ENCODE results near the gene BGLAP.

The BGLAP gene

DNA sequence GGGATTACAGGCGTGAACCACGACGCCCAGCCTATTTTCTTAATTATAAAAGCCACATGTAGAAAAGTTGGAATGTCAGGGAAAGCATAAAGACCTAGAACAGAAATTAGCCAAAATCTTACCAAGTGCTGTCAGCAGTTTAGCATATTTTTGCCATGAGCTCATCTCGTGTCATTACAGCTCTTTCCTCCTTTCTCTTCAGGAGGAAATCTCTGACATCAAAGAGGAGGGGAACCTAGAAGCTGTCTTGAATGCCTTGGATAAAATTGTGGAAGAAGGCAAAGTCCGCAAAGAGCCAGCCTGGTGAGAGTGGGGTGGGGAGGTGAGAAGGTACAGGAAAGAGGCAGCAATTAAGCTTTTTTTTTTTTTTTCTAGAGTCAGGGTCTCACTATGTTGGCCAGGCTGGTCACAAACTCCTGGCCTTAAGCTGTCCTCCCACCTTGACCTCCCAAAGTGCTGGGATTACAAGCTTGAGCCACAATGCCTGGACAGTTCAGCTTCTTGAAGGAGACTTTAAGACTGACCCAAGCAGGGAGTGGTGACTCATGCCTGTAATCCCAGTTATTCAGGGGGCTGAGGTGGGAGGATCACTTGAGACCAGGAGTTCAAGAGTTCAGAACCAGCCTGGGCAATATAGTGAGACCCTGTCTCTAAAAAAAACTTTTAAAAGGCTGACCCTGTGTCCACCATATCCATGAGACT lies 8.4 kb upstream of the BGLAP start (continued):
- TF ChIP-seq ZNF366 (tag by site-specific recombination; conservative IDR thresholded peaks at IDR 0.05) = peak; percentile 35; the same call in 1 of the 2 replicates
- TF ChIP-seq ZNF658 (tag by site-specific recombination; IDR thresholded peaks at IDR 0.05) = no peak
- TF ChIP-seq, protein P1, sequence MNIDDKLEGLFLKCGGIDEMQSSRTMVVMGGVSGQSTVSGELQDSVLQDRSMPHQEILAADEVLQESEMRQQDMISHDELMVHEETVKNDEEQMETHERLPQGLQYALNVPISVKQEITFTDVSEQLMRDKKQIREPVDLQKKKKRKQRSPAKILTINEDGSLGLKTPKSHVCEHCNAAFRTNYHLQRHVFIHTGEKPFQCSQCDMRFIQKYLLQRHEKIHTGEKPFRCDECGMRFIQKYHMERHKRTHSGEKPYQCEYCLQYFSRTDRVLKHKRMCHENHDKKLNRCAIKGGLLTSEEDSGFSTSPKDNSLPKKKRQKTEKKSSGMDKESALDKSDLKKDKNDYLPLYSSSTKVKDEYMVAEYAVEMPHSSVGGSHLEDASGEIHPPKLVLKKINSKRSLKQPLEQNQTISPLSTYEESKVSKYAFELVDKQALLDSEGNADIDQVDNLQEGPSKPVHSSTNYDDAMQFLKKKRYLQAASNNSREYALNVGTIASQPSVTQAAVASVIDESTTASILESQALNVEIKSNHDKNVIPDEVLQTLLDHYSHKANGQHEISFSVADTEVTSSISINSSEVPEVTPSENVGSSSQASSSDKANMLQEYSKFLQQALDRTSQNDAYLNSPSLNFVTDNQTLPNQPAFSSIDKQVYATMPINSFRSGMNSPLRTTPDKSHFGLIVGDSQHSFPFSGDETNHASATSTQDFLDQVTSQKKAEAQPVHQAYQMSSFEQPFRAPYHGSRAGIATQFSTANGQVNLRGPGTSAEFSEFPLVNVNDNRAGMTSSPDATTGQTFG (tag by site-specific recombination; IDR thresholded peaks at IDR 0.05; ENCODE audit: borderline replicate concordance) = no peak
- TF ChIP-seq ZNF175 (tag by site-specific recombination; IDR thresholded peaks at IDR 0.05) = no peak
- no peak for TF ChIP-seq REPIN1 (tag by site-specific recombination; IDR thresholded peaks at IDR 0.05; ENCODE audit: low read depth)
- TF ChIP-seq TCF7L2 (IDR thresholded peaks at IDR 0.05; ENCODE audit: borderline replicate concordance, low read depth, low read length) = no peak
- TF ChIP-seq, protein P2, sequence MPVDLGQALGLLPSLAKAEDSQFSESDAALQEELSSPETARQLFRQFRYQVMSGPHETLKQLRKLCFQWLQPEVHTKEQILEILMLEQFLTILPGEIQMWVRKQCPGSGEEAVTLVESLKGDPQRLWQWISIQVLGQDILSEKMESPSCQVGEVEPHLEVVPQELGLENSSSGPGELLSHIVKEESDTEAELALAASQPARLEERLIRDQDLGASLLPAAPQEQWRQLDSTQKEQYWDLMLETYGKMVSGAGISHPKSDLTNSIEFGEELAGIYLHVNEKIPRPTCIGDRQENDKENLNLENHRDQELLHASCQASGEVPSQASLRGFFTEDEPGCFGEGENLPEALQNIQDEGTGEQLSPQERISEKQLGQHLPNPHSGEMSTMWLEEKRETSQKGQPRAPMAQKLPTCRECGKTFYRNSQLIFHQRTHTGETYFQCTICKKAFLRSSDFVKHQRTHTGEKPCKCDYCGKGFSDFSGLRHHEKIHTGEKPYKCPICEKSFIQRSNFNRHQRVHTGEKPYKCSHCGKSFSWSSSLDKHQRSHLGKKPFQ (tag by site-specific recombination; IDR thresholded peaks at IDR 0.05) = no peak
- TF ChIP-seq ZNF629 (tag by site-specific recombination; IDR thresholded peaks at IDR 0.05) = peak; percentile 46; the same call in 1 of the 2 replicates
- no peak for TF ChIP-seq ZFP37 (tag by site-specific recombination; IDR thresholded peaks at IDR 0.05)
- TF ChIP-seq, protein P3, sequence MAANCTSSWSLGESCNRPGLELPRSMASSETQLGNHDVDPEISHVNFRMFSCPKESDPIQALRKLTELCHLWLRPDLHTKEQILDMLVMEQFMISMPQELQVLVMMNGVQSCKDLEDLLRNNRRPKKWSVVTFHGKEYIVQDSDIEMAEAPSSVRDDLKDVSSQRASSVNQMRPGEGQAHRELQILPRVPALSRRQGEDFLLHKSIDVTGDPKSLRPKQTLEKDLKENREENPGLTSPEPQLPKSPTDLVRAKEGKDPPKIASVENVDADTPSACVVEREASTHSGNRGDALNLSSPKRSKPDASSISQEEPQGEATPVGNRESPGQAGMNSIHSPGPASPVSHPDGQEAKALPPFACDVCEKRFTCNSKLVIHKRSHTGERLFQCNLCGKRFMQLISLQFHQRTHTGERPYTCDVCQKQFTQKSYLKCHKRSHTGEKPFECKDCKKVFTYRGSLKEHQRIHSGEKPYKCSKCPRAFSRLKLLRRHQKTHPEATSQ (tag by site-specific recombination; IDR thresholded peaks at IDR 0.05) = no peak
- peak; percentile 74 for TF ChIP-seq ZNF121 (tag by site-specific recombination; IDR thresholded peaks at IDR 0.05)
- no peak for TF ChIP-seq SCRT2 (tag by site-specific recombination; IDR thresholded peaks at IDR 0.05)
- no peak for TF ChIP-seq WT1 (tag by site-specific recombination; IDR thresholded peaks at IDR 0.05)
- TF ChIP-seq ZBTB1 (tag by site-specific recombination; IDR thresholded peaks at IDR 0.05) = no peak
- TF ChIP-seq ZNF514 (tag by site-specific recombination; IDR thresholded peaks at IDR 0.05) = no peak
- TF ChIP-seq, protein P4, sequence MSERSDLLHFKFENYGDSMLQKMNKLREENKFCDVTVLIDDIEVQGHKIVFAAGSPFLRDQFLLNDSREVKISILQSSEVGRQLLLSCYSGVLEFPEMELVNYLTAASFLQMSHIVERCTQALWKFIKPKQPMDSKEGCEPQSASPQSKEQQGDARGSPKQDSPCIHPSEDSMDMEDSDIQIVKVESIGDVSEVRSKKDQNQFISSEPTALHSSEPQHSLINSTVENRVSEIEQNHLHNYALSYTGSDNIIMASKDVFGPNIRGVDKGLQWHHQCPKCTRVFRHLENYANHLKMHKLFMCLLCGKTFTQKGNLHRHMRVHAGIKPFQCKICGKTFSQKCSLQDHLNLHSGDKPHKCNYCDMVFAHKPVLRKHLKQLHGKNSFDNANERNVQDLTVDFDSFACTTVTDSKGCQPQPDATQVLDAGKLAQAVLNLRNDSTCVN (tag by site-specific recombination; optimal IDR thresholded peaks at IDR 0.05) = no peak
- no peak for TF ChIP-seq ZNF600 (tag by site-specific recombination; IDR thresholded peaks at IDR 0.05)
- TF ChIP-seq, protein P5, sequence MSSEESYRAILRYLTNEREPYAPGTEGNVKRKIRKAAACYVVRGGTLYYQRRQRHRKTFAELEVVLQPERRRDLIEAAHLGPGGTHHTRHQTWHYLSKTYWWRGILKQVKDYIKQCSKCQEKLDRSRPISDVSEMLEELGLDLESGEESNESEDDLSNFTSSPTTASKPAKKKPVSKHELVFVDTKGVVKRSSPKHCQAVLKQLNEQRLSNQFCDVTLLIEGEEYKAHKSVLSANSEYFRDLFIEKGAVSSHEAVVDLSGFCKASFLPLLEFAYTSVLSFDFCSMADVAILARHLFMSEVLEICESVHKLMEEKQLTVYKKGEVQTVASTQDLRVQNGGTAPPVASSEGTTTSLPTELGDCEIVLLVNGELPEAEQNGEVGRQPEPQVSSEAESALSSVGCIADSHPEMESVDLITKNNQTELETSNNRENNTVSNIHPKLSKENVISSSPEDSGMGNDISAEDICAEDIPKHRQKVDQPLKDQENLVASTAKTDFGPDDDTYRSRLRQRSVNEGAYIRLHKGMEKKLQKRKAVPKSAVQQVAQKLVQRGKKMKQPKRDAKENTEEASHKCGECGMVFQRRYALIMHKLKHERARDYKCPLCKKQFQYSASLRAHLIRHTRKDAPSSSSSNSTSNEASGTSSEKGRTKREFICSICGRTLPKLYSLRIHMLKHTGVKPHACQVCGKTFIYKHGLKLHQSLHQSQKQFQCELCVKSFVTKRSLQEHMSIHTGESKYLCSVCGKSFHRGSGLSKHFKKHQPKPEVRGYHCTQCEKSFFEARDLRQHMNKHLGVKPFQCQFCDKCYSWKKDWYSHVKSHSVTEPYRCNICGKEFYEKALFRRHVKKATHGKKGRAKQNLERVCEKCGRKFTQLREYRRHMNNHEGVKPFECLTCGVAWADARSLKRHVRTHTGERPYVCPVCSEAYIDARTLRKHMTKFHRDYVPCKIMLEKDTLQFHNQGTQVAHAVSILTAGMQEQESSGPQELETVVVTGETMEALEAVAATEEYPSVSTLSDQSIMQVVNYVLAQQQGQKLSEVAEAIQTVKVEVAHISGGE (tag by site-specific recombination; conservative IDR thresholded peaks at IDR 0.05; ENCODE audit: low read depth) = no peak
- TF ChIP-seq, protein P6, sequence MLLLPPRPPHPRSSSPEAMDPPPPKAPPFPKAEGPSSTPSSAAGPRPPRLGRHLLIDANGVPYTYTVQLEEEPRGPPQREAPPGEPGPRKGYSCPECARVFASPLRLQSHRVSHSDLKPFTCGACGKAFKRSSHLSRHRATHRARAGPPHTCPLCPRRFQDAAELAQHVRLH (tag by site-specific recombination; IDR thresholded peaks at IDR 0.05) = no peak
- TF ChIP-seq ZNF571 (tag by site-specific recombination; IDR thresholded peaks at IDR 0.05) = no peak
- TF ChIP-seq, protein P7, sequence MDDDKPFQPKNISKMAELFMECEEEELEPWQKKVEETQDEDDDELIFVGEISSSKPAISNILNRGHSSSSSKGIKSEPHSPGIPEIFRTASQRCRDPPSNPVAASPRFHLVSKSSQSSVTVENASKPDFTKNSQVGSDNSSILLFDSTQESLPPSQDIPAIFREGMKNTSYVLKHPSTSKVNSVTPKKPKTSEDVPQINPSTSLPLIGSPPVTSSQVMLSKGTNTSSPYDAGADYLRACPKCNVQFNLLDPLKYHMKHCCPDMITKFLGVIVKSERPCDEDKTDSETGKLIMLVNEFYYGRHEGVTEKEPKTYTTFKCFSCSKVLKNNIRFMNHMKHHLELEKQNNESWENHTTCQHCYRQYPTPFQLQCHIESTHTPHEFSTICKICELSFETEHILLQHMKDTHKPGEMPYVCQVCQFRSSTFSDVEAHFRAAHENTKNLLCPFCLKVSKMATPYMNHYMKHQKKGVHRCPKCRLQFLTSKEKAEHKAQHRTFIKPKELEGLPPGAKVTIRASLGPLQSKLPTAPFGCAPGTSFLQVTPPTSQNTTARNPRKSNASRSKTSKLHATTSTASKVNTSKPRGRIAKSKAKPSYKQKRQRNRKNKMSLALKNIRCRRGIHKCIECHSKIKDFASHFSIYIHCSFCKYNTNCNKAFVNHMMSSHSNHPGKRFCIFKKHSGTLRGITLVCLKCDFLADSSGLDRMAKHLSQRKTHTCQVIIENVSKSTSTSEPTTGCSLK (tag by site-specific recombination; IDR thresholded peaks at IDR 0.05) = no peak

Data from HEK293 (cell line).